ENCODE data around the gene ZMIZ1.

ZMIZ1 gene

GRCh38 chr10:79158402-79159097, 89.8 kb downstream of the ZMIZ1 start:
- no peak for DNase-seq

DNA sequence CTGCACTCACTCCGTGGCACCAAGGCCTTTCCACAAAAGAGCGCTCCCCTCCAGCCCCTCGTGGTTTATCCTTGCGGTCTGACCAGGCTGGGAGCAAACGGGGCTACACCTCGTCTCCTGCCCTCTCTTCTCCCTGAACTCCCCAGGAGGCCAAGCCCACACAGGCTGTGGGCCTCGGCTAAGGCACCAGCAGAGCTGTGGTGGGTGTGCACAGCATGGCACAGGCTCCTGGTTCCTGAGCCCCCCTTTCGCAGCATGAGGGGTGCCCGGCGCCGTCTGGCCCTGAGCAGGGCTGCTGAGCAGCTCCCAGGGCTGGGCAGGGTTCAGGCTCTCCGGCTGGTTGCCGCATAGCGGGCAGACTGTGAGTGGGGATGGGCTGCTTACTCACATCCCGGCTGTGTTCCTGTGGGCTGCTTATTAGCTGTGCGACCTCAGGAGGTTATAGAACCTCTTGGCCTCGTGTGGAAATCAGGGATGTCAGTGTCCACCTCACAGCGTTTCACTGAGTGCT, 90.4 kb downstream of the ZMIZ1 start:
- no peak for DNase-seq

DNA sequence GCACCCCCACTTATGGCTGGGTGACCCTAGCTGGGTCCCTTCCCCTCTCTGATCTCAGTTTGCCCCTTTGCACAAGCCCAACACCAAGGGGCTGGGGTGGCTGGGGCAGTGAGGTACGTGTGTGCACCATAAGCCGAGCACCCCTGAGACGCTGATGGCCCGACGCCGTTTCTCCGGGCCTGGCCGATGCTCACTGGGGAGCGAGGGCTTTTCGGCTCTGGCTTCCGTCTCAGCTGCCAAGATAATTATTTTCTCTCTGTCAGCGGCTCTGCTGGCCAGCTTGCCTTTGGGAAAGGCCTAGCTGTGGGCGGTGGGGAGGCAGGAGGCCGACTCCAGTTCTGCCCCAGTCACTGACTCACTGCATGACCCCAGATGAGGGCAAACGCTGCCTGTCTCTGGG, 91.0 kb downstream of the ZMIZ1 start:
- DNase-seq: peak in 2 of 3 donors; percentile 41 to 55

GRCh38 chr10:79160191-79160590, 91.4 kb downstream of the ZMIZ1 start:
- DNase-seq: no peak

DNA sequence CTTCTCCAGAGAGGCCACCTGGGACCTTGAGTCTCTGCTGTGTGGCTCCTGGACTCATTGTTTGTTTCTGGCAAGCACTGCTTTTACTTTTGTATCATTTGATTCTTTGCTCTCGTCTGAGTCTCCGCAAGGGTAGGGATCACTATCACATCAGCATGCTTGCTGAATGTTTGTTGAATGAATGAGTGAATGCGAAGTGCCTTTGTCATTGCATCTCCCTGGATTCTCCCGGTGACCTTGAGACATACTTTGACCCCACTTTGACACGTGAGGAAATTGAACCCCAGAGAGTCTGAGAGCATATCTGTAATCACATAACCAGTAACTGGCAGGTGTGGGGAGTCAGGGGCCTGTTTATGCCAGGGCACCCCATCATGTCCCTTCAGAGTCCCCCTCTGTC, 92.8 kb downstream of the ZMIZ1 start:
- no peak for DNase-seq

GRCh38 chr10:79162022-79162421, 93.3 kb downstream of the ZMIZ1 start:
- DNase-seq: no peak

GRCh38 chr10:79162861-79163665, 94.3 kb downstream of the ZMIZ1 start:
- no peak for DNase-seq

GRCh38 chr10:79163666-79163975, 94.9 kb downstream of the ZMIZ1 start:
- no peak for DNase-seq

DNA sequence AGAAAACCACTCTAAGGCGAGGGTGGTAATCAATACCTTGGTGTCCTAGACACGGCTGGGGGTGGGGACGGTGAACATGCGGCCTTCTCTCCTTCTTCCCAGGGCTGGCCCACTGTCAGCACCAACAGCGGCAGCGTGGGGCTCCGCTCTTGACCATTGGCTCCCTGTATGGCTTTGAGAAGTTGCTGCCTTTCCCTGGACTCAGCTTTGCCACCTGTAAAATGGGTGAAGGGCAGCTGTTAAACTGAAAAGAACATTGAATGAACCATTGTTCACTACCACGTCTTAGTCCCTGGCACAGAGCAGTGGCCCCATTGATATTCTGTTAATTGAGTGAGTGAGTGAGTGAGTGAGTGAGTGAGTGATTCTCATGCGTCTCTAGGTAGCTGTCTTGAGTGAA, 95.3 kb downstream of the ZMIZ1 start:
- DNase-seq: no peak

- DNase-seq: no peak
Measured at GRCh38 chr10:79165070-79165778, 96.5 kb downstream of the ZMIZ1 start.

- DNase-seq: no peak
Measured at GRCh38 chr10:79166312-79166721, 97.6 kb downstream of the ZMIZ1 start.

GRCh38 chr10:79166741-79167140, 98.0 kb downstream of the ZMIZ1 start:
- DNase-seq: no peak

DNA sequence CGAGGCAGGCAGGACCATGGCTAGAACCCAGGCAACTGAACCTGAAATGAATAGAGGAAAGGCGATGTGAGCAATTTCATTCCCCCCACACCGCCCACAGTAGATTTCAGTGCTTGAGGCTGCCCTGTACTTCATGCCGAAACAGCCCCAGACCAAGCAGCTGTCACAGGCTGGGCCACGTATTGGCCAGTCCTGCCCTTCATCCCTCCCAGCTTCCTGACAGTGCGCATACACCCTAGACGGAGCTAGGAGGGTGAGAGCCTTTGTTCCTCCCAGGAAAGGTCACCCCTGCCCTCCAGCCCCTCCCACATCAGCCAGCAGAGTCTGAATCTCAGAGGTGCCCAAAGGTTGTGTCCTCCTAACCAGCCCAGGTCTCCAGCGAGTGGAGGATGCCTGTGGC, 98.8 kb downstream of the ZMIZ1 start:
- no peak for DNase-seq

DNA sequence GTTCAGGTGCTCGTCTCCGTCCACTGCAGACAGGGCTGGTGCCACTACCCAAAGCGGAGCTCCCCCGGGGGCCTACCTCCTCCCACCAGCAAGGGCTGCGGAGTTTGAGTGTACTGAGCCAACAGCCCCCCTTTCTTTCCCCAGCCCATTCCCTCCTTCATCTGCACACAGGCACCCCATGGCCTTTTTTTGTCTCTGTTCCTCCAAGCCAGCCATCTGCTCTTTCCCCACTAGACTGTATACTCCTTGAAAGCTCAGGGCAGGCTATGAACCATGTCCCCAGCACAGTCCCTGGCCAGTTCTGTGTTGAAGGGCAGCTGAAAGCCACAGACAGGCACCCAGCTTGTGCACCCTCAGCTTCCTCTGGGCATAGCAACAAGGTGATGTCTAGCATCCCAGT, 99.4 kb downstream of the ZMIZ1 start:
- DNase-seq: no peak

DNA sequence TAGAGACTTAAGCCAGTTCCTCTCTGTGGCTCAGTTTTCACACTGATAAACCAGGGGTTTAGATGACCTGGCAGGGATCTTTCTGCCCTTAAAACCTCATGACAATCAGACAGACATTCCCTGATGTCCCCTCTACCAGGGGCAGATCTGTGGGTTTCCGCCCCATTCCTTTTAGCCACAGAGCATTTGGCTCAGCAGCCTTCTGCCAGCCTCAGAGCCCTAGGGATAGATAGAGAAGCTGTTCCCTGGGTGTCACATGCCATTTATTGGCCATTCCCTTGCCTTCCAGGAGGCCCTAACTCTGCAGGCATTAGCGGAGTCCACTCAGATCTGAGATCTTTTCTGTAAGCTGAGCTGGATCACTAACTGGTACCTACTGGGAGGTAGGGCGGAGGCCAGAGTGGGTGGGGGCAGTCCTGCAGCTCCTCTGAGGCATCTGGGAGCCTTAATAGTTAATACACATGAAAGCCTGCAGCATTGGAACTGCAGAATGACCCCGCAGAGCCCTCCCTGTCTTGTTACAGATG, 101.5 kb downstream of the ZMIZ1 start:
- DNase-seq: no peak

GRCh38 chr10:79170993-79171392, 102.2 kb downstream of the ZMIZ1 start:
- no peak for DNase-seq

- DNase-seq: no peak
Measured at GRCh38 chr10:79171504-79171903, 102.7 kb downstream of the ZMIZ1 start.

DNA sequence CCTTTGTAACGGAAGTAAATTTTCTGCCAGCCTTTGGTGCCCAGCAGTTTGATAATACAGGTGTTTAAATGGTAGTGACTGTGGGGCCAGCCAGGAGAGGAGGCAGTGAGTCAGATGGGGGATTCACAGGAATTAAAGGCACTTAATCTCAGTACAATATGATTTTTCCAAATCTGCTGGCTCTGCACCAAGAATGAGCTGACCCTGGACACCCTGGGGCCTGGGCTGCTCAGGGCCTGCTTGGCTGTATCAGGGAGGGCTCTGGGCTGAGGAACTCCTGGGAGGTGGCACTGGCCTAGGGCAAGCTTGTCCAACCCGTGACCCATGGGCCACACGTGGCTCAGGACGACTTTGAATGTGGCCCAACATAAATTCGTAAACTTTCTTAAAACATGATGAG, 104.1 kb downstream of the ZMIZ1 start:
- no peak for DNase-seq

DNA sequence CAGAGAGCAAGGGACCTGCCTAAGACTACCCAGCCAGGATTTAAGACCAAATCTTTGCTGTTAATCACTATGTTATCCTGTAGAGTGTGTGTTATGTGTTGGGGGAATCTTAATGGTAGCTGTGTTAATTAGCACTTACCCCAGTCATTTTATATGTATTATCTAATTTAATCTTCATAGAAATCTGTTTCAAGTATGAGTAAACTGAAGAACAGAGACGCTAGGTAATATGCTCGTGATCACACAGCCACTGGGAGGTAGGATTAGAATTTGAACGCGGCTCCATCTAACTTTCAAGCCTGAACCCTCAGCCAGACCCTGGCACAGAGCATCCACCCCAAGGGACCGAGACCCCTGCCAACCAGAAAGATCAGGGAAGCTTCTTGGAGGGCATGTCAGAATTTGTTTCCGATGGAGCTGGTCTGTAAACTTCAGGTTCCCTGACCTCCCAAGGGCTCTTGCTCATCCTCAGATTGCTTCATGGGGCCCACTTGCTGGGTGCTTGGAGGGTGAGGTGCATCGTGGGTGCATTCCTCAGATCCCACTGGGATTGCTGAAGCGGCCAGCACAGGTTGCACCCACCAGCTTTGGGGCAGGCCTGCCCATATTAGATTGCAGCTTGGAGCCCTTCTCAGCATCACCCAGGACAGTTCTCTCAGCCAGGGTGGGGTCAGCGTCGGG, 105.0 kb downstream of the ZMIZ1 start:
- no peak for DNase-seq

- DNase-seq: no peak
Measured at GRCh38 chr10:79176052-79176501, 107.3 kb downstream of the ZMIZ1 start.

DNA sequence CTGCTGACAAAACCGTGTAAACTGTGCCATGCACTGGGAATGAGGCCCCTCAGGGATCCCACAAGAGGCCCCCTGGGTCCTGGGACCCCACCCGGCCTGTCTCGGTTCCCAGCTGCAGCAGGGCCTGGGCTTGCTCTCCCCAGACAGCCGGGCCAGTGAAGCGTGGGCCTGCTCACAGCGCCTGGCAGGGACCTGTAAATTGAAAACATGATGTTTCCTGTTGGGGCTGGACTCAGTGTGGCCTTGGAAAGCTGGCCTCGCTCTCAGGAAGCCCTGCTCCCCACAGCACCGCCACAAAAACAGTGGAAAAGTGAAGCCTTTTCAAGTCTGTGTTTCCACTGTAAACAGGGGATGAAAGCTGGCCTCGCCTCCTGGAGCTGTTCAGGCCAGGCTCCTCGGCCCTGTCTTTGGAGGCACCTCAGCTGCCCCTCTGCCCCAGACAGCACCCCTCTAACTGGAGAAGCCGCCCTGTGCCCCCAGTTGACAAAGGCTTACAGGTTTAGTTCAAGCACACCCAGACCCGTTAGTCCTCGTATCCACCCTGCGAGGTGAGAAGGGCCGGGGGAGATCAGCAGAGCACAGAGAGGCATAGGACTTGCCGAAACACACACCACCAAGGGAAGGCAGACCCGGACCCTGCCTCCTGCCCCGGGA, 108.3 kb downstream of the ZMIZ1 start:
- no peak for DNase-seq

DNA sequence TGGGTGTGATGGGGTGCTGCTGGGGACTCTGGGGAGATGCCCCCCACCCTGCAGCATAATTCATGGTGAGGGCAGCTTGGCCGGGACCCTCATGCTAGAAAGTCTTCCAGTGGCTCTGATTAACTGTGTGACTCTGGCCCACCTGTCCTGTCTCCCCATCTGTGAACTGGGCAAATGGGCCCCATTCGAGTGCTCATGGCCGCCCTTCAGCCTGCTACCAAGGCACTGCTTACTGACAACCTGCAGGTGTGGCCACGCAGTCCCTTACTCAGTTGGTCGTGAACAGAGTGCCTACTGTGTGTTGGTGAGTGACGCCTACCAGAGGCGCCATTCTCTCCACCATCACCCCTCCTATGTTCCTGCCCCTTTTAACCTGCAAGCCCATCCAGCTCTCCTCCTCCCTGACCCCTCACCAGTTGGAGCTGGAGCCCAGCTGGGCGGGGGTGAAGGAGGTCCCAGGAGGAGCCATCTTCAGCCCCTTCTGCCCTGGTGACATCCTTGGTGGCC, 109.4 kb downstream of the ZMIZ1 start:
- no peak for DNase-seq

Measured in suppressor macrophage treated with lipopolysaccharide for 1 hour (primary cell).